A549 (cell line): ENCODE results near the gene TFAP2C. TPM values are rescaled to one million over a fixed set of nuclear protein-coding genes. Genes with fewer than 3 reads are reported as not detected.

Source experiments
- ATAC-seq, 2 experiments: fragments of 200-7000 bp in 1 of 2; fragments of >200 bp in 1 of 2; cut with Nextera tagmentation in 1 of 2; cut with Tn5 transposase in 1 of 2; 3 replicates each; pipeline versions ENCODE4 v1.8.0 to v1.9.1; 2018 to 2020; ENCODE audit warnings: mild to moderate bottlenecking in 1 of 2, moderate library complexity in 1 of 2
- CTCF ChIA-PET: fragments of 300-600 bp; sonication (Branson Sonifier 250); formaldehyde crosslinking; extraction: SDS; loops from one replicate; lab custom pipeline; 2021; ENCODE audit warnings: antibody characterized with exemption, inconsistent platforms; lab: Yijun Ruan, JAX
- POLR2A ChIA-PET: fragments of 350-600 bp; formaldehyde crosslinking; extraction: SDS; loops from one replicate; lab custom pipeline; 2021; ENCODE audit warnings: antibody characterized with exemption, inconsistent platforms; lab: Yijun Ruan, JAX
- DNase-seq, 2 experiments: peaks; one replicate each; pipeline versions ENCODE4 v3.0.0 to v3.0.0-alpha.2; 2011 to 2016; ENCODE audit warnings: low read depth in 1 of 2, low spot score in 1 of 2
- FAIRE-seq: peaks from 2 replicates; lab custom pipeline; 2011; peaks lifted over from hg19 to GRCh38; lab: Jason Lieb, UNC
- H3K27ac ChIP-seq, 2 experiments: fragments of >200 bp; sonication (Bioruptor Twin); formaldehyde crosslinking; 3 replicates each; pipeline ENCODE4 v1.5.1; 2016 to 2017
- H3K4me1 ChIP-seq: fragments of >200 bp; sonication (Bioruptor Twin); formaldehyde crosslinking; 3 replicates; pipeline ENCODE4 v1.6.1; 2016
- H3K4me2 ChIP-seq: fragments of >200 bp; sonication (Bioruptor Twin); formaldehyde crosslinking; 3 replicates; pipeline ENCODE4 v1.6.1; 2016
- H3K4me3 ChIP-seq: fragments of >200 bp; sonication (Bioruptor Twin); formaldehyde crosslinking; 3 replicates; pipeline ENCODE4 v1.5.1; 2016
- H3K9me3 ChIP-seq: fragments of >200 bp; sonication (Bioruptor Twin); formaldehyde crosslinking; 3 replicates; pipeline ENCODE4 v1.6.1; 2016
- BHLHE40 ChIP-seq: IDR thresholded peaks from 2 replicates; pipeline ENCODE4 v1.6.1; 2012; ENCODE audit warnings: low read depth, low read length, inconsistent platforms
- CBX2 ChIP-seq: fragments of 200-600 bp; sonication (generic); IDR thresholded peaks from 2 replicates; pipeline ENCODE4 v1.6.1; 2016; ENCODE audit warnings: low read depth, mild to moderate bottlenecking, borderline replicate concordance
- CEBPB ChIP-seq, 2 experiments: fragments of >200 bp in 1 of 2; sonication (Bioruptor Twin) in 1 of 2; formaldehyde crosslinking in 1 of 2; IDR thresholded peaks; 2 replicates each; pipeline ENCODE4 v1.6.1; 2012 to 2016
- CHD2 ChIP-seq: fragments of 150-350 bp; IDR thresholded peaks from 2 replicates; pipeline ENCODE4 v1.6.1; 2014; ENCODE audit warnings: low read length; ENCODE audit not compliant: partially characterized antibody
- EHF ChIP-seq: fragments of 250-450 bp; sonication (Bioruptor Pico); IDR thresholded peaks from 2 replicates; pipeline ENCODE4 v1.5.0; 2020; ENCODE audit warnings: mild to moderate bottlenecking
- EP300 ChIP-seq, 2 experiments: fragments of >200 bp; sonication (Bioruptor Twin); formaldehyde crosslinking; IDR thresholded peaks; 2 replicates in 1 of 2; 3 replicates in 1 of 2; pipeline ENCODE4 v1.6.1; 2016 to 2017
- HDAC2 ChIP-seq: fragments of 200-600 bp; sonication (generic); IDR thresholded peaks from 2 replicates; pipeline ENCODE4 v1.6.1; 2016
- HEYL ChIP-seq: fragments of 250-450 bp; sonication (Bioruptor Pico); IDR thresholded peaks from 2 replicates; pipeline ENCODE4 v1.8.0; 2021; ENCODE audit warnings: mild to moderate bottlenecking, moderate library complexity
- HOXA7 ChIP-seq: fragments of 250-450 bp; sonication (Bioruptor Pico); IDR thresholded peaks from 2 replicates; pipeline ENCODE4 v1.5.0; 2020; ENCODE audit warnings: mild to moderate bottlenecking, moderate library complexity
- HOXB13 ChIP-seq: fragments of 250-450 bp; sonication (Bioruptor Pico); IDR thresholded peaks from 2 replicates; pipeline ENCODE4 v1.5.0; 2020; ENCODE audit warnings: low read depth, mild to moderate bottlenecking, moderate library complexity
- HOXB5 ChIP-seq: fragments of 250-450 bp; sonication (Bioruptor Pico); IDR thresholded peaks from 2 replicates; pipeline ENCODE4 v1.5.0; 2020; ENCODE audit warnings: mild to moderate bottlenecking, moderate library complexity
- JUNB ChIP-seq: fragments of >200 bp; sonication (Bioruptor Twin); formaldehyde crosslinking; IDR thresholded peaks from 2 replicates; pipeline ENCODE4 v1.6.1; 2016
- KDM1A ChIP-seq: fragments of 200-600 bp; sonication (generic); IDR thresholded peaks from 2 replicates; pipeline ENCODE4 v1.6.1; 2016; ENCODE audit warnings: low read depth, mild to moderate bottlenecking
- MAZ ChIP-seq: fragments of 150-350 bp; IDR thresholded peaks from 2 replicates; pipeline ENCODE4 v1.6.1; 2014; ENCODE audit warnings: antibody characterized with exemption, low read depth, low read length, borderline replicate concordance
- NFE2L2 ChIP-seq: fragments of 150-350 bp; conservative IDR thresholded peaks from 2 replicates; pipeline ENCODE4 v1.6.1; 2014; ENCODE audit warnings: low read length
- NPAS2 ChIP-seq: fragments of 250-450 bp; sonication (Bioruptor Pico); IDR thresholded peaks from 2 replicates; pipeline ENCODE4 v1.8.0; 2022; ENCODE audit warnings: mild to moderate bottlenecking, moderate library complexity, borderline replicate concordance
- NR3C1 ChIP-seq: fragments of >200 bp; sonication (Bioruptor Twin); formaldehyde crosslinking; IDR thresholded peaks from 3 replicates; pipeline ENCODE4 v1.6.1; 2017
- POLR2A ChIP-seq: IDR thresholded peaks from 2 replicates; pipeline ENCODE4 v1.6.1; 2012; ENCODE audit warnings: mild to moderate bottlenecking, low read length
- POLR2AphosphoS2 ChIP-seq: conservative IDR thresholded peaks from 2 replicates; pipeline ENCODE4 v1.6.1; 2012; ENCODE audit warnings: low read length, improper control_type of control experiment, inconsistent platforms
- RARB ChIP-seq: fragments of 250-450 bp; sonication (Bioruptor Pico); IDR thresholded peaks from 2 replicates; pipeline ENCODE4 v1.8.0; 2021; ENCODE audit warnings: mild to moderate bottlenecking, moderate library complexity
- RNF2 ChIP-seq: fragments of 200-600 bp; sonication (generic); IDR thresholded peaks from 2 replicates; pipeline ENCODE4 v1.6.1; 2016; ENCODE audit warnings: low read depth, mild to moderate bottlenecking, antibody characterized with exemption, moderate library complexity, borderline replicate concordance
- SMC3 ChIP-seq: fragments of >200 bp; sonication (Bioruptor Twin); formaldehyde crosslinking; IDR thresholded peaks from 3 replicates; pipeline ENCODE4 v1.6.1; 2018; ENCODE audit warnings: inconsistent platforms
- ZC3H11A ChIP-seq: fragments of 450-650 bp; IDR thresholded peaks from 2 replicates; pipeline ENCODE4 v1.6.1; 2014; ENCODE audit warnings: antibody characterized with exemption, mild to moderate bottlenecking
- ZFP36 ChIP-seq: fragments of 450-650 bp; IDR thresholded peaks from 2 replicates; pipeline ENCODE4 v1.6.1; 2014; ENCODE audit warnings: borderline replicate concordance; ENCODE audit not compliant: partially characterized antibody
- ZNF302 ChIP-seq: fragments of 250-450 bp; sonication (Bioruptor Pico); IDR thresholded peaks from 2 replicates; pipeline ENCODE4 v1.9.0; 2021; ENCODE audit warnings: inconsistent platforms, mild to moderate bottlenecking, moderate library complexity
- WGBS: methylation state at CpG from one replicate; pipeline ENCODE4 v1.1.6; 2017; ENCODE audit errors: missing lambda C conversion rate; 5-methylcytosine and 5-hydroxymethylcytosine counted together
- polyA plus RNA-seq, 4 experiments: library from polyadenylated mRNA; depleted of rRNA in 3 of 4; stranded (reverse); fragments of >200 nt; fragmentation: RNase III in 1 of 4; extraction: RNeasy Plus Mini Kit Qiagen cat#74134 plus additional on column Dnase treatment in 1 of 4; gene quantifications; 2 replicates in 3 of 4; 3 replicates in 1 of 4; pipeline ENCODE4 v1.2.3, GENCODE V29; 2011 to 2017
- TF ChIP-seq, protein P1 (sequence below): fragments of >200 bp; sonication (Bioruptor Twin); formaldehyde crosslinking; IDR thresholded peaks from 3 replicates; pipeline ENCODE4 v1.6.1; 2016
- TF ChIP-seq, protein P2 (sequence below): fragments of 450-650 bp; IDR thresholded peaks from 2 replicates; pipeline ENCODE4 v1.6.1; 2014; ENCODE audit warnings: antibody characterized with exemption
- TF ChIP-seq, protein P3 (sequence below): fragments of 250-450 bp; sonication (Bioruptor Pico); IDR thresholded peaks from 2 replicates; pipeline ENCODE4 v1.5.0; 2021; ENCODE audit warnings: mild to moderate bottlenecking, moderate library complexity, borderline replicate concordance
- TF ChIP-seq, protein P4 (sequence below): fragments of 200-600 bp; sonication (generic); IDR thresholded peaks from 2 replicates; pipeline ENCODE4 v1.6.1; 2016; ENCODE audit warnings: antibody characterized with exemption, mild to moderate bottlenecking, moderate library complexity

Gene TFAP2C
- polyA plus RNA-seq, 2 of the 4 experiments (the other 2 are of a cell fraction) = 9.6 to 14.2 TPM

DNA sequence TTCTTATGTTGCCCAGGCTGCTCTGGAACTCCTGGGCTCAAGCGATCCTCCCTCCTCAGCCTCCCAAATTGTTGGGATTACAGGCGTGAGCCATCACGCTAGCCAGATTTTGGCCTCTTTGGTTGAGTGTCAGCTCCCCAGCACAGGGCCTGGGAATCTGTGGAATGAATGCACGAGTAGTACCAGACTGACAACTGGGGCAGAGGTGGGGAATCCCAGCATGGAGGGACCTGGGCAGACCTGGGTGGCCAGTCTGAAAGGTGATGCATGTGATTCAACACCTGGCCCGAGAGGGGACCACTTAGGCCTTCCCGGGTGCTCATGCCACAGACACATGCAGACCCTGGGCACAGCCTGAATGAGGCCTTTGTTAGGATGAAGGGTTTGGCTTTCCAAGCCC lies 19.0 kb upstream of the TFAP2C start:
- WGBS = 98% methylated on average over 5 of the region's 6 CpGs
- POLR2A ChIA-PET = no interaction called here
- TF ChIP-seq RNF2 = no peak
- TF ChIP-seq, protein P1, sequence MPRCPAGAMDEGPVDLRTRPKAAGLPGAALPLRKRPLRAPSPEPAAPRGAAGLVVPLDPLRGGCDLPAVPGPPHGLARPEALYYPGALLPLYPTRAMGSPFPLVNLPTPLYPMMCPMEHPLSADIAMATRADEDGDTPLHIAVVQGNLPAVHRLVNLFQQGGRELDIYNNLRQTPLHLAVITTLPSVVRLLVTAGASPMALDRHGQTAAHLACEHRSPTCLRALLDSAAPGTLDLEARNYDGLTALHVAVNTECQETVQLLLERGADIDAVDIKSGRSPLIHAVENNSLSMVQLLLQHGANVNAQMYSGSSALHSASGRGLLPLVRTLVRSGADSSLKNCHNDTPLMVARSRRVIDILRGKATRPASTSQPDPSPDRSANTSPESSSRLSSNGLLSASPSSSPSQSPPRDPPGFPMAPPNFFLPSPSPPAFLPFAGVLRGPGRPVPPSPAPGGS = no peak
- no peak for TF ChIP-seq CHD2
- no peak for TF ChIP-seq ZNF302 (CRISPR knock-in tag)
- TF ChIP-seq ZFP36 = no peak
- no peak for TF ChIP-seq CBX2
- TF ChIP-seq HEYL = no peak
- no peak for TF ChIP-seq HOXB13 (CRISPR knock-in tag)
- TF ChIP-seq JUNB = no peak
- TF ChIP-seq, all 56 proteins: peak for 0
- peaks cover 19% of the 10 kb centered on the region for H3K4me1 ChIP-seq
- no peak for FAIRE-seq
- H3K4me3 ChIP-seq = no peak overlapping the region
- ATAC-seq = no peak
- H3K9me3 ChIP-seq = no peaks in the 10 kb centered on the region
- H3K27ac ChIP-seq = no peak overlapping the region
- CTCF ChIA-PET = interaction anchor here (0.6 to 3.1 kb wide), 3 partner anchors 9 to 32 kb away, joined by 3 to 13 read pairs (median 5); no protein-coding TSS in a partner anchor
- H3K4me2 ChIP-seq = no peak overlapping the region
- DNase-seq = no peak

DNA sequence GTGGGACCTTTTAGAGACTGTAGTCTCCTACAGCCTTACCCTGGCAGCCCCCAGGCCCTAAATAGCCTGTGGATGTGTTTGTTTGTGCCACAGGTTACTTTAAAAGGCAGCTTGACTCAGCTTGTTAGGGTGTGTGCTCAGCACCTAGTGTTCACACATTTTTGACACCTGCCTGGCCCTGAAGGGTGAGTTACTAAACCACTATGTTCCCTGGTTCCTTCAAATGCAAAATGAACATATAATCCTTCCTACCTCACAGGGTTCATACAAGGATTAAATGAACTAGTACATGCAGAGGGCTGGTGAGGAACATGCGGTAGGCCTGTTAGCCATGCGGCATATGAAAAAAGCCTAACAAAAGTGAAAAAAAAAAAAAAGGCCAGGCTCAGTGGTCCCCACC lies 14.9 kb upstream of the TFAP2C start:
- Histone ChIP-seq H3K4me3 (no peak overlapping the region), H3K27ac (no peak overlapping the region), H3K4me1 (no peaks in the 10 kb centered on the region), H3K9me3 (no peaks in the 10 kb centered on the region), H3K4me2 (no peak overlapping the region)
- ATAC-seq (no peak), FAIRE-seq (no peak), DNase-seq (no peak)
- no peak for TF ChIP-seq HDAC2
- TF ChIP-seq, protein P2, sequence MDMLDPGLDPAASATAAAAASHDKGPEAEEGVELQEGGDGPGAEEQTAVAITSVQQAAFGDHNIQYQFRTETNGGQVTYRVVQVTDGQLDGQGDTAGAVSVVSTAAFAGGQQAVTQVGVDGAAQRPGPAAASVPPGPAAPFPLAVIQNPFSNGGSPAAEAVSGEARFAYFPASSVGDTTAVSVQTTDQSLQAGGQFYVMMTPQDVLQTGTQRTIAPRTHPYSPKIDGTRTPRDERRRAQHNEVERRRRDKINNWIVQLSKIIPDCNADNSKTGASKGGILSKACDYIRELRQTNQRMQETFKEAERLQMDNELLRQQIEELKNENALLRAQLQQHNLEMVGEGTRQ = no peak
- TF ChIP-seq EP300 (IDR thresholded peaks at IDR 0.05) = no peak
- TF ChIP-seq HOXB13 (CRISPR knock-in tag) = no peak
- TF ChIP-seq RNF2 = no peak
- TF ChIP-seq BHLHE40 = no peak
- no peak for TF ChIP-seq KDM1A
- TF ChIP-seq POLR2A = no peak
- no peak for TF ChIP-seq CBX2
- TF ChIP-seq EHF (CRISPR knock-in tag) = no peak
- TF ChIP-seq NR3C1 = no peak
- CTCF ChIA-PET = interaction anchor here (1.1 kb wide), 1 partner anchor 64 kb away, joined by 3 read pairs; no protein-coding TSS in a partner anchor
- 97% methylated on average over 2 of the region's 2 CpGs for WGBS
- POLR2A ChIA-PET = no interaction called here

DNA sequence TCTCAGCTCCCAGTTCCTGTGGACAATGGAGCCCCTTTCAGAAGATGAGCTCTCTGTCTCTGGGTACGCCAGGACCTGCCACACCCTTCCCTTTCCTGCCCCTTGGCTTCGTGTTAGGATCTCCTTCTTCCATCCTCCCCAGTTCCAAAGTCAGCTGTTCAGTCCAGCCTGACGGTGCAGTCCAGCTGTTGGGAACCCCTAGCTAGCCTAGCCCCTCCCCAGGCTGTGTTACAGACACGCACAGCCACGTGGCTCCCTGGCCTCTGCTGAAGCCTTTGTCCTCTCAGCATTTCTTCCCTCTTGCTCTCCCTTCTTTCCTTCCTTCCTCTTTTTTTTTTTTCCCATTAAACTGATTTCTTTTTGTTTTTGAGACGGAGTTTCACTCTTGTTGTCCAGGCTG lies 12.4 kb upstream of the TFAP2C start:
- Histone ChIP-seq H3K4me3 (no peak overlapping the region), H3K27ac (no peak overlapping the region), H3K4me1 (no peaks in the 10 kb centered on the region), H3K9me3 (no peaks in the 10 kb centered on the region), H3K4me2 (no peak overlapping the region)
- ATAC-seq = no peak
- ChIA-PET POLR2A (no interaction called here), CTCF (interaction anchor here (1.2 to 2.1 kb wide), 4 partner anchors 11 to 357 kb away, joined by 3 to 5 read pairs (median 4); partner anchors contain the start of gene TFAP2C)
- 80% methylated on average over 6 of the region's 6 CpGs for WGBS
- no peak for FAIRE-seq
- DNase-seq = no peak
- TF ChIP-seq RARB (CRISPR knock-in tag) (no peak), BHLHE40 (no peak), MAZ (no peak), KDM1A (no peak), NPAS2 (CRISPR knock-in tag) (no peak), NFE2L2 (no peak), POLR2AphosphoS2 (no peak), HOXB5 (CRISPR knock-in tag) (no peak), HOXA7 (no peak), ZFP36 (no peak), CEBPB (IDR thresholded peaks at IDR 0.05) (no peak), CBX2 (no peak), ZC3H11A (no peak), SMC3 (no peak)
- TF ChIP-seq, protein P3, sequence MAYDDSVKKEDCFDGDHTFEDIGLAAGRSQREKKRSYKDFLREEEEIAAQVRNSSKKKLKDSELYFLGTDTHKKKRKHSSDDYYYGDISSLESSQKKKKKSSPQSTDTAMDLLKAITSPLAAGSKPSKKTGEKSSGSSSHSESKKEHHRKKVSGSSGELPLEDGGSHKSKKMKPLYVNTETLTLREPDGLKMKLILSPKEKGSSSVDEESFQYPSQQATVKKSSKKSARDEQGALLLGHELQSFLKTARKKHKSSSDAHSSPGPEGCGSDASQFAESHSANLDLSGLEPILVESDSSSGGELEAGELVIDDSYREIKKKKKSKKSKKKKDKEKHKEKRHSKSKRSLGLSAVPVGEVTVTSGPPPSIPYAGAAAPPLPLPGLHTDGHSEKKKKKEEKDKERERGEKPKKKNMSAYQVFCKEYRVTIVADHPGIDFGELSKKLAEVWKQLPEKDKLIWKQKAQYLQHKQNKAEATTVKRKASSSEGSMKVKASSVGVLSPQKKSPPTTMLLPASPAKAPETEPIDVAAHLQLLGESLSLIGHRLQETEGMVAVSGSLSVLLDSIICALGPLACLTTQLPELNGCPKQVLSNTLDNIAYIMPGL (CRISPR knock-in tag) = no peak
- TF ChIP-seq, protein P4, sequence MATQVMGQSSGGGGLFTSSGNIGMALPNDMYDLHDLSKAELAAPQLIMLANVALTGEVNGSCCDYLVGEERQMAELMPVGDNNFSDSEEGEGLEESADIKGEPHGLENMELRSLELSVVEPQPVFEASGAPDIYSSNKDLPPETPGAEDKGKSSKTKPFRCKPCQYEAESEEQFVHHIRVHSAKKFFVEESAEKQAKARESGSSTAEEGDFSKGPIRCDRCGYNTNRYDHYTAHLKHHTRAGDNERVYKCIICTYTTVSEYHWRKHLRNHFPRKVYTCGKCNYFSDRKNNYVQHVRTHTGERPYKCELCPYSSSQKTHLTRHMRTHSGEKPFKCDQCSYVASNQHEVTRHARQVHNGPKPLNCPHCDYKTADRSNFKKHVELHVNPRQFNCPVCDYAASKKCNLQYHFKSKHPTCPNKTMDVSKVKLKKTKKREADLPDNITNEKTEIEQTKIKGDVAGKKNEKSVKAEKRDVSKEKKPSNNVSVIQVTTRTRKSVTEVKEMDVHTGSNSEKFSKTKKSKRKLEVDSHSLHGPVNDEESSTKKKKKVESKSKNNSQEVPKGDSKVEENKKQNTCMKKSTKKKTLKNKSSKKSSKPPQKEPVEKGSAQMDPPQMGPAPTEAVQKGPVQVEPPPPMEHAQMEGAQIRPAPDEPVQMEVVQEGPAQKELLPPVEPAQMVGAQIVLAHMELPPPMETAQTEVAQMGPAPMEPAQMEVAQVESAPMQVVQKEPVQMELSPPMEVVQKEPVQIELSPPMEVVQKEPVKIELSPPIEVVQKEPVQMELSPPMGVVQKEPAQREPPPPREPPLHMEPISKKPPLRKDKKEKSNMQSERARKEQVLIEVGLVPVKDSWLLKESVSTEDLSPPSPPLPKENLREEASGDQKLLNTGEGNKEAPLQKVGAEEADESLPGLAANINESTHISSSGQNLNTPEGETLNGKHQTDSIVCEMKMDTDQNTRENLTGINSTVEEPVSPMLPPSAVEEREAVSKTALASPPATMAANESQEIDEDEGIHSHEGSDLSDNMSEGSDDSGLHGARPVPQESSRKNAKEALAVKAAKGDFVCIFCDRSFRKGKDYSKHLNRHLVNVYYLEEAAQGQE = no peak
